ENCODE results near the gene TCHP.

Gene TCHP

DNA sequence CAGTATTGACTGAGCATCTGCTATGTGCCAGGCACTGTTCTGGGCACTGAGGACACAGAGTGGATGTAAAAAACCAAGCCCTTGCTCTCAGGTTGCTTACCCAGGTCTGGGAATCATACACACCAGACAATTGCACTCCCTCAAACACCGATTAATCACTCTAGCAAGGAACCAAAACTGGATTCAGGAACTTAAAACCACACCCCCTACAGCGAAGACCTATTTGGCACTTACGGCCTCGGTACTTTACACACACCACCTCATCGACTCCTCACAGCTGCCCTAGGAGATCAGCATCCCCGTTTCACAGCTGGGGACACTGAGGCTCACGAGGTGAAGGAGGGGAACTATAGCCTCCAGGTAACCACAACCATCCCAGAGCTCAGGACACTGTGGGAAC lies 21.3 kb upstream of the TCHP start:
- ChIA-PET CTCF (interaction anchor here (2.7 kb wide), 1 partner anchor 26 kb away, joined by 11 read pairs; no protein-coding TSS in a partner anchor), POLR2A (ENCODE audit: low non-redundant PET) (interaction anchor here (0.6 kb wide), 1 partner anchor 36 kb away, joined by 3 read pairs; no protein-coding TSS in a partner anchor)
- no peak for DNase-seq (ENCODE audit: low spot score)
- H3K27ac ChIP-seq = peak overlapping the region; percentile 70
- TF ChIP-seq, protein P1, sequence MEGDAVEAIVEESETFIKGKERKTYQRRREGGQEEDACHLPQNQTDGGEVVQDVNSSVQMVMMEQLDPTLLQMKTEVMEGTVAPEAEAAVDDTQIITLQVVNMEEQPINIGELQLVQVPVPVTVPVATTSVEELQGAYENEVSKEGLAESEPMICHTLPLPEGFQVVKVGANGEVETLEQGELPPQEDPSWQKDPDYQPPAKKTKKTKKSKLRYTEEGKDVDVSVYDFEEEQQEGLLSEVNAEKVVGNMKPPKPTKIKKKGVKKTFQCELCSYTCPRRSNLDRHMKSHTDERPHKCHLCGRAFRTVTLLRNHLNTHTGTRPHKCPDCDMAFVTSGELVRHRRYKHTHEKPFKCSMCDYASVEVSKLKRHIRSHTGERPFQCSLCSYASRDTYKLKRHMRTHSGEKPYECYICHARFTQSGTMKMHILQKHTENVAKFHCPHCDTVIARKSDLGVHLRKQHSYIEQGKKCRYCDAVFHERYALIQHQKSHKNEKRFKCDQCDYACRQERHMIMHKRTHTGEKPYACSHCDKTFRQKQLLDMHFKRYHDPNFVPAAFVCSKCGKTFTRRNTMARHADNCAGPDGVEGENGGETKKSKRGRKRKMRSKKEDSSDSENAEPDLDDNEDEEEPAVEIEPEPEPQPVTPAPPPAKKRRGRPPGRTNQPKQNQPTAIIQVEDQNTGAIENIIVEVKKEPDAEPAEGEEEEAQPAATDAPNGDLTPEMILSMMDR (conservative IDR thresholded peaks at IDR 0.05; ENCODE audit: low read depth) = no peak

DNA sequence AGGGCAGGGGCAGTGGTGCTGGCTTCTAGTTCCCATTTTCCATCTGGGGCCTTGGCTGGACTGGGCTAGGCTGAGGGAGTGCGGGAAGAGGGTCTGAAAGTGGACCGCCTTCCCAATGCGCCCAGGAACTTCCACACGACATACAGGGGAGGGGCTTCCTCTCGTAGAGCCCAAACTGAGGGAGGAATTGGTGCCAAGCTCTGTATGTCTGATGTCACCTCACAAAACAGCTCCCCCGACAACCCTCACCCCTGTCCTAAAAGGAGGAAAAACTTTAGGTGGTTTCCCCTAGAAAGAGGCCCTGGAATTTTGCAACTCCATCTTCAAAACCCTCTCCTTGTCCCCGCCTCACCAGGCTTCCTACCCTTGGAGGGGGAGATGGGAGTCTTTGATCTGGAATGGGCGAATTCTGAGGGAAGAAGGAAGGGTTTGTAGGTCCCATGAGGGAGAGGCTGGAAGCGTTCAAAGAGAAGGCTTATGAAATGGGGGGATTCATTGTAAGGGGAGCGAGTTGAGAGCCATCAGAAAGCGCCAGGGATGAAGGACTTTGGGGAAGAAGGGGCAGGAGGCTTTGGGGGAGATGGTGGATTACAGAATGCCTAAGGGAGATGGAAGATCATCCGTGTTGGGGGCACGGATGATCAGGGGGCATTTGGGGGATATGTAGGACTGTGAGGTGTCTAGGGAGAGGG lies 20.6 kb upstream of the TCHP start:
- TF ChIP-seq, protein P1 (conservative IDR thresholded peaks at IDR 0.05; ENCODE audit: low read depth) = no peak
- ChIA-PET POLR2A (ENCODE audit: low non-redundant PET) (interaction anchor here (0.6 kb wide), 1 partner anchor 24 kb away, joined by 3 read pairs; no protein-coding TSS in a partner anchor), CTCF (interaction anchor here (2.7 kb wide), 1 partner anchor 26 kb away, joined by 11 read pairs; no protein-coding TSS in a partner anchor)
- DNase-seq (ENCODE audit: low spot score) = no peak
- peak overlapping the region; percentile 70 for H3K27ac ChIP-seq

DNA sequence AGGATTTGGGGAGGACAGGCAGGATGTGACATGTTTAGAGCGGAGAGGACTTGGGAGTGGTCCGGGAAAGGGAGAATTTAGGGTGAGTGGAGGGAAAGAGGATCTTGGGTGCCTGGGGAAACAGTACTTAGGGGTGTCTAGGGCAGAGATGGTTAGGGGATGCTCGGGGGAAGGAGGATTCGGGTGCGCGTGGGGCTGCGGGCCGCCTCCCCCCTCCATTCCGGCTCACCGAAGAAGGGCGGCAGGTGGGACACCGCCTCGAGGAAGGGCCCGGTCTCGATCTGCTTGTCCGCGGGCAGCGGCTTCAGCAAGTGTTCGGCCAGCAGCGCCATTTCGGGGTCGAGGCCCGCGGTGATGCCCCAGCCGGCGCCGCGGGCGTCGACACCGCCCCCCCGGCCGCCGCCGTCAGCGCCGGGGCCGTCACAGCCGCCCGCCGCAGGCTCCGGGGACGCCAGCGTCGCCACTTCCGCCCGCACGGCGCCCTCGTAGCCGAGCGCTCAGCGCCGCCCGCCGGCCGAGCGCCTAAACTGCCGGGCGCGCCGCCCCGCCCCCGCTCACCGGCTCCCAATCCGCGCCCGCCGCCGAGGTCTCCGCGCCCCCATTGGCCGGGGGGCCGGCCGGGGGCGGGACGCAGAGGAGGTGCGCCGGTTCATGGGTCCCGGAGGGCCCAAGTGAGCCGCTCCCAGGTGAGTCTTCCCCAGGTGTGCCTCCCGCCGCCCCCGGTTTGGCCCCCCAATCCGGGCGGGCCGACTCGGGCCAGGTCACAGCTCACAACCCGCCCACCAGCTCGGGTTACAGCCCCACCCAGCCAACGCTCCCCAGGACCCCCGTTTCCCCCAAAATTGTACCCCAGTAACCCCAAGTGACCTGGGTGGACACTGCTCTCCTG lies 19.8 kb upstream of the TCHP start, which contains the start of gene GLTP:
GLTP (minus strand) TSS at position 499 of the 889 bp plus-strand sequence; CDS start at position 332, 167 bp downstream.
- TF ChIP-seq, protein P1 (conservative IDR thresholded peaks at IDR 0.05; ENCODE audit: low read depth) = peak; percentile 91
- ChIA-PET CTCF (interaction anchor here (0.6 to 1.1 kb wide), 6 partner anchors 23 to 485 kb away, joined by 3 to 7 read pairs (median 4); no protein-coding TSS in a partner anchor), POLR2A (ENCODE audit: low non-redundant PET) (interaction anchor here (0.6 kb wide), 1 partner anchor 25 kb away, joined by 3 read pairs; no protein-coding TSS in a partner anchor)
- peak; percentile 94 for DNase-seq (ENCODE audit: low spot score)
- peak within 1 kb of the TSS; percentile 70 for H3K27ac ChIP-seq

DNA sequence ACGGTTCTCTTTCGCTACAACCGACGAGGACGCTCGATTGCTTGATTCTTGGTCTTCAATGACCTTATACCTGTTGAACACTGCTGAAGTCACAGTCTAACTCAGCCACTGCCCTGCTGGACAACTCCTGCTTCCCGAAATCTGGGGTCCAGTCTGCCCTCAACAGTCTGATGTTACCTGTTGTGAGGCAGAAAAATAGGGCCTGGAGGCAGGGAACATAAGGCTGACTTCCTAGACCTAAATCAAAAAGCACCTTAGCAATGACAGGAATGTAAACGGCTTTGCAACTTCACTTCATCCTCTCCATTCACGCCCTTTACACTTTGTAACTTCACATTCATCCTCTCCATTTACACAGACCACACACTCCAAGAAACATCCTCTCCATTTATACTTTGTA lies 19.1 kb upstream of the TCHP start:
- peak overlapping the region; percentile 70 for H3K27ac ChIP-seq
- TF ChIP-seq, protein P1 (conservative IDR thresholded peaks at IDR 0.05; ENCODE audit: low read depth) = no peak
- POLR2A ChIA-PET (ENCODE audit: low non-redundant PET) = no interaction called here
- CTCF ChIA-PET = interaction anchor here (0.6 to 1.1 kb wide), 8 partner anchors 24 to 486 kb away, joined by 3 to 7 read pairs (median 4); no protein-coding TSS in a partner anchor
- DNase-seq (ENCODE audit: low spot score) = no peak

DNA sequence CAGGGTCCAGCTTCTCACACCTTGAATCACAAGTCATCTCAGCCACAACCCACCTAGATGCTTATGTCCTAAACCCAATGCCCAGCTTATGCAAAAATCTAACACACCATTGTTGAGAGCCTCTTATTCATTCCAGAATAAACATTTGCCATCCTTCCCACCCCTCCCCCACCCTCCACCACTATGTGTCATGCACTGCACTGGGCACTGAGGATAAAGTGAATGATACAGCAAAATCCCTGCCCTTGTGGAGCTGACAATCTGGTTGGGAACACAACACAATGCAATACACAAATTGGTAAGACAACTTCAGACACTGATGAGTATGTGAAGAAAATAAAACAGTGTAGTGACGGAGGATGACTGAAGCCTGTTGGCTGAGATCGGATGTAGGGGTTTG lies 18.3 kb upstream of the TCHP start:
- DNase-seq (ENCODE audit: low spot score) = no peak
- ChIA-PET POLR2A (ENCODE audit: low non-redundant PET) (no interaction called here), CTCF (interaction anchor here (0.5 to 1.1 kb wide), 4 partner anchors 24 to 1000 kb away, joined by 3 to 4 read pairs (median 4); no protein-coding TSS in a partner anchor)
- no peak overlapping the region for H3K27ac ChIP-seq
- TF ChIP-seq, protein P1 (conservative IDR thresholded peaks at IDR 0.05; ENCODE audit: low read depth) = no peak

DNA sequence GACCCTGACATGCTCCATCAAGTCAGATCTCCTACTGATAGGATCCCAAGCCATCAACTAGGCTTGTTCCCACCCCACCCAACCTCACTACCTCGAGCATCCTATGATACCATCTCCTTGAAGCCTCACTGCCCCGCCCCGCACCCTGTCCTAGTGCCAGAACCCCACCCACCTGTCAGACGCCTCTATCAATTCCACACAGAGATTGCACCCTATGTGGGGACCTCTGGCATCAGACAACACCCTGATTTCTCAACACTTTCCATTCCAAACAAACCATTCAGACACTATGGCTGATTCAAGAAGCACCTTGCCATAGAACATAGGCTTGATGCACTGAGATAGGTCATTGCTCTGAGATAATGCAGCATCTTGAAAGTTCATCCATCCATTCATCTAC lies 16.6 kb upstream of the TCHP start:
- CTCF ChIA-PET = interaction anchor here (0.6 to 1.2 kb wide), 2 partner anchors 30 to 45 kb away, joined by 3 to 5 read pairs; no protein-coding TSS in a partner anchor

More for the DNA sequence above, 16.6 kb upstream of the TCHP start:
- no peak overlapping the region for H3K27ac ChIP-seq
- TF ChIP-seq, protein P1 (conservative IDR thresholded peaks at IDR 0.05; ENCODE audit: low read depth) = no peak
- DNase-seq (ENCODE audit: low spot score) = peak; percentile 28
- POLR2A ChIA-PET (ENCODE audit: low non-redundant PET) = no interaction called here
